DND-41 (cell line): Measurements from ENCODE around the gene FNDC3B.

Experiments
- ATAC-seq: fragments of 200-7000 bp; cut with Tn5 transposase; 3 replicates; pipeline ENCODE4 v1.9.1; 2021; ENCODE audit warnings: low read depth; ENCODE audit not compliant: insufficient read depth
- DNase-seq: peaks from one replicate; pipeline ENCODE4 v3.0.0-alpha.2; 2020
- H2AFZ ChIP-seq: 2 replicates; pipeline ENCODE4 v1.6.0; 2012; ENCODE audit warnings: low read depth, low read length
- H3K27ac ChIP-seq: 2 replicates; pipeline ENCODE4 v1.5.1; 2012; ENCODE audit warnings: low read length, inconsistent platforms
- H3K27me3 ChIP-seq: fragments of 200-600 bp; sonication (generic); 2 replicates; pipeline ENCODE4 v1.6.0; 2012; ENCODE audit warnings: low read length, mild to moderate bottlenecking, inconsistent platforms; ENCODE audit not compliant: insufficient read depth, poor library complexity
- H3K36me3 ChIP-seq: 2 replicates; pipeline ENCODE4 v1.5.1; 2012; ENCODE audit warnings: low read length, inconsistent platforms; ENCODE audit not compliant: insufficient read depth
- H3K4me1 ChIP-seq: 2 replicates; pipeline ENCODE4 v1.5.1; 2012; ENCODE audit warnings: mild to moderate bottlenecking, low read length; ENCODE audit not compliant: insufficient read depth
- H3K4me2 ChIP-seq: 2 replicates; pipeline ENCODE4 v1.6.0; 2012; ENCODE audit warnings: mild to moderate bottlenecking, moderate library complexity, low read length, inconsistent platforms; ENCODE audit not compliant: insufficient read depth
- H3K4me3 ChIP-seq, 2 experiments: fragments of 200-600 bp in 1 of 2; shearing (Covaris generic) in 1 of 2; 2 replicates each; pipeline ENCODE4 v1.5.1; 2012 to 2016; ENCODE audit warnings: inconsistent platforms in 2 of 2, low read length in 2 of 2, mild to moderate bottlenecking in 2 of 2, low read depth in 1 of 2, moderate library complexity in 1 of 2
- H3K79me2 ChIP-seq: 2 replicates; pipeline ENCODE4 v1.6.0; 2012; ENCODE audit warnings: low read length, inconsistent platforms; ENCODE audit not compliant: insufficient read depth
- H3K9ac ChIP-seq: 2 replicates; pipeline ENCODE4 v1.6.0; 2012; ENCODE audit warnings: low read depth, mild to moderate bottlenecking, inconsistent platforms, low read length, moderate library complexity
- H3K9me3 ChIP-seq: 2 replicates; pipeline ENCODE4 v1.5.1; 2012; ENCODE audit warnings: low read length, moderate library complexity, mild to moderate bottlenecking, inconsistent platforms; ENCODE audit not compliant: insufficient read depth, severe bottlenecking
- H4K20me1 ChIP-seq: 2 replicates; pipeline ENCODE4 v1.6.0; 2012; ENCODE audit warnings: low read length; ENCODE audit not compliant: insufficient read depth
- CTCF ChIP-seq: IDR thresholded peaks from 2 replicates; pipeline ENCODE4 v1.5.1; 2012; ENCODE audit warnings: borderline replicate concordance, low read length, moderate library complexity, mild to moderate bottlenecking; ENCODE audit not compliant: poor library complexity, severe bottlenecking; ENCODE audit errors: extremely low read depth
- EZH2 ChIP-seq: IDR thresholded peaks from 3 replicates; pipeline ENCODE4 v1.6.1; 2012; ENCODE audit warnings: borderline replicate concordance, low read depth, mild to moderate bottlenecking, moderate library complexity, low read length, inconsistent platforms; ENCODE audit not compliant: severe bottlenecking

Gene FNDC3B

GRCh38 chr3:172394692-172395091, 355.3 kb downstream of the FNDC3B start:
- DNase-seq (no peak), ATAC-seq (no peak)
- Histone ChIP-seq H3K9me3 (no peaks in the 10 kb centered on the region), H3K4me3 (no peak overlapping the region), H3K27me3 (no peaks in the 10 kb centered on the region), H3K79me2 (no peaks in the 10 kb centered on the region), H4K20me1 (no peaks in the 10 kb centered on the region), H3K27ac (no peak overlapping the region), H2AFZ (no peak overlapping the region), H3K4me1 (no peaks in the 10 kb centered on the region), H3K9ac (no peak overlapping the region), H3K36me3 (no peaks in the 10 kb centered on the region), H3K4me2 (no peak overlapping the region)
- TF ChIP-seq CTCF (no peak), EZH2 (no peak)

- H3K79me2 ChIP-seq: no peaks in the 10 kb centered on the region
- no peak overlapping the region for H3K9ac ChIP-seq
- H3K4me1 ChIP-seq: no peaks in the 10 kb centered on the region
- no peak overlapping the region for H3K4me3 ChIP-seq
- no peaks in the 10 kb centered on the region for H4K20me1 ChIP-seq
- TF ChIP-seq EZH2 (no peak), CTCF (no peak)
- ATAC-seq (no peak), DNase-seq (no peak)
- H3K27ac ChIP-seq: no peak overlapping the region
- H2AFZ ChIP-seq: no peak overlapping the region
- H3K4me2 ChIP-seq: no peak overlapping the region
- H3K27me3 ChIP-seq: no peaks in the 10 kb centered on the region
- H3K9me3 ChIP-seq: no peaks in the 10 kb centered on the region
- H3K36me3 ChIP-seq: no peaks in the 10 kb centered on the region
Observed at GRCh38 chr3:172396400-172396799, 357.0 kb downstream of the FNDC3B start.

GRCh38 chr3:172397716-172398405, 358.5 kb downstream of the FNDC3B start:
- H3K9me3 ChIP-seq: no peaks in the 10 kb centered on the region
- no peaks in the 10 kb centered on the region for H3K4me1 ChIP-seq
- no peak overlapping the region for H2AFZ ChIP-seq
- no peaks in the 10 kb centered on the region for H3K36me3 ChIP-seq
- ATAC-seq (no peak), DNase-seq (no peak)
- no peaks in the 10 kb centered on the region for H3K27me3 ChIP-seq
- H3K9ac ChIP-seq: no peak overlapping the region
- no peak overlapping the region for H3K27ac ChIP-seq
- H4K20me1 ChIP-seq: no peaks in the 10 kb centered on the region
- H3K4me3 ChIP-seq: no peak overlapping the region
- TF ChIP-seq CTCF (no peak), EZH2 (no peak)
- no peaks in the 10 kb centered on the region for H3K79me2 ChIP-seq
- H3K4me2 ChIP-seq: no peak overlapping the region
